Endothelial cell (in vitro differentiated cells): ENCODE results near the gene KLHL15. TPM values are rescaled to one million over a fixed set of nuclear protein-coding genes. Genes with fewer than 3 reads are reported as not detected.

Experiments used
- DNase-seq: peaks from one replicate; pipeline ENCODE4 v3.0.0; 2021; ENCODE audit warnings: low spot score
- H3K27ac Mint-ChIP-seq: one replicate; pipeline ENCODE4 v1.8.0; 2021; ENCODE audit warnings: mixed read lengths, inconsistent platforms; ENCODE audit not compliant: unreplicated experiment
- H3K27me3 Mint-ChIP-seq: one replicate; pipeline ENCODE4 v1.8.0; 2021; ENCODE audit warnings: mild to moderate bottlenecking, moderate library complexity, mixed read lengths, inconsistent platforms; ENCODE audit not compliant: unreplicated experiment
- H3K36me3 Mint-ChIP-seq: one replicate; pipeline ENCODE4 v1.8.0; 2021; ENCODE audit warnings: mild to moderate bottlenecking, low read depth, mixed read lengths, inconsistent platforms; ENCODE audit not compliant: unreplicated experiment
- H3K4me1 Mint-ChIP-seq: one replicate; pipeline ENCODE4 v1.8.0; 2021; ENCODE audit warnings: mild to moderate bottlenecking, mixed read lengths, inconsistent platforms; ENCODE audit not compliant: unreplicated experiment
- H3K4me3 Mint-ChIP-seq: one replicate; pipeline ENCODE4 v1.8.0; 2021; ENCODE audit warnings: mild to moderate bottlenecking, mixed read lengths, inconsistent platforms; ENCODE audit not compliant: unreplicated experiment
- H3K9me3 Mint-ChIP-seq: one replicate; pipeline ENCODE4 v1.8.0; 2021; ENCODE audit warnings: mixed read lengths, inconsistent platforms; ENCODE audit not compliant: unreplicated experiment
- total RNA-seq: library from RNA; stranded (reverse); fragmentation: NEBNext Ultra II Directional; extraction: Animal tissue kit (Norgen Biotek cat#: 25700); gene quantifications from one replicate; pipeline ENCODE4 v1.2.1, GENCODE V29; 2021; ENCODE audit not compliant: unreplicated experiment
- TF ChIP-seq, protein P1 (sequence below): fragments of 200-600 bp; sonication (generic); IDR thresholded peaks from one replicate; pipeline ENCODE4 v1.5.0; 2021; ENCODE audit warnings: antibody characterized with exemption; ENCODE audit not compliant: unreplicated experiment

KLHL15 gene
- total RNA-seq, 1 donor from 2014 or later: 5.6 TPM

DNA sequence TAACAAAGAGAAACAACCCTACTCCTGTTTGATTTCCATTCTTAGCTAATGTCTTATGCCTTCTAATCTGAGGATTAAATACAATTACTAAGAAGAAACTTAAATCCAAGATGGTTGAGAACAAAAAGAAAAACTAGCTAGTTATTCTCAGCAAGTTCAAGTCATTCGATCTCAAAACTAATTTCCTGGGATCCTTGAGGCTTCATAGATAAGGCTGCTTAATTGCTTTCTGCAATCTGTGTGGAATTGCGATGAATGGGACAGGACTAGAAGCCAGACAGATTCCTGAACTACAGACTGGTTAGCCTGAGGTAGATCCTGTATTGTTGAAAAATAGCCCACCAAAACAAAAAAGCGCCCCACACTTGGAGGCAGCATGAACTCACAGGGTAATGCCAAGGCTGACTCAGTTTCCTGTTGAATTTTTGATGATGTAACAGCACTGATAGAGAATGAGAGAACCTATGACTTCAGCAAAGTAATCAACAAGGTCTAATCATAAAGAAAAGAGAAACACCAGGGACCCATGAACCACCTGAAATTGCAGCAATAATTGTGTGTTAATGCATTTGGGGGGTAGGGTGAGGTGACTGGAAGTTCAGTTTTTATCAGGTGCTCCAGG lies 33.9 kb downstream of the KLHL15 start:
- DNase-seq: no peak
- H3K27me3 Mint-ChIP-seq: no peaks in the 10 kb centered on the region
- no peaks in the 10 kb centered on the region for H3K9me3 Mint-ChIP-seq
- H3K4me3 Mint-ChIP-seq: no peak overlapping the region
- H3K36me3 Mint-ChIP-seq: peaks cover 8% of the 10 kb centered on the region
- TF ChIP-seq, protein P1, sequence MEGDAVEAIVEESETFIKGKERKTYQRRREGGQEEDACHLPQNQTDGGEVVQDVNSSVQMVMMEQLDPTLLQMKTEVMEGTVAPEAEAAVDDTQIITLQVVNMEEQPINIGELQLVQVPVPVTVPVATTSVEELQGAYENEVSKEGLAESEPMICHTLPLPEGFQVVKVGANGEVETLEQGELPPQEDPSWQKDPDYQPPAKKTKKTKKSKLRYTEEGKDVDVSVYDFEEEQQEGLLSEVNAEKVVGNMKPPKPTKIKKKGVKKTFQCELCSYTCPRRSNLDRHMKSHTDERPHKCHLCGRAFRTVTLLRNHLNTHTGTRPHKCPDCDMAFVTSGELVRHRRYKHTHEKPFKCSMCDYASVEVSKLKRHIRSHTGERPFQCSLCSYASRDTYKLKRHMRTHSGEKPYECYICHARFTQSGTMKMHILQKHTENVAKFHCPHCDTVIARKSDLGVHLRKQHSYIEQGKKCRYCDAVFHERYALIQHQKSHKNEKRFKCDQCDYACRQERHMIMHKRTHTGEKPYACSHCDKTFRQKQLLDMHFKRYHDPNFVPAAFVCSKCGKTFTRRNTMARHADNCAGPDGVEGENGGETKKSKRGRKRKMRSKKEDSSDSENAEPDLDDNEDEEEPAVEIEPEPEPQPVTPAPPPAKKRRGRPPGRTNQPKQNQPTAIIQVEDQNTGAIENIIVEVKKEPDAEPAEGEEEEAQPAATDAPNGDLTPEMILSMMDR: no peak
- H3K27ac Mint-ChIP-seq: no peak overlapping the region
- peaks cover 4% of the 10 kb centered on the region for H3K4me1 Mint-ChIP-seq

DNA sequence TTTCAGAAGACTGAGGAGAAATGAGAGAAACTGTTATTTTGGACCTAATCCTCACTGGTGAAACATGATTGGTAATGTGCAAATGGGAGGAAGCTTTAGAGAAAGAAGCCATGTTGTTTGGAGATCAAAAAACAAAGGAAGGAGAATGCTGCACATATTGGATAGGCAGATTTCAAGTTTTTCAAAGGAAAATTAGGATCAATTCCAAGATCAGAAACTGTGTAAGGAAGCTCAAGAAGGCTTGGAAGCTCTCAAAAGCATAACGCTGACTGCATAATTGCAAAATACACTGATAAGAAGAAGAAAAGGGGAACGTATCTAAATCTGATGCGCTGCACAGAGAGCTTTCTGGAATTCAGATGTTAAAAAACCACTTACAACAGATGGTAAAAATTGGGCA lies 34.6 kb downstream of the KLHL15 start:
- Mint-ChIP-seq H3K27ac (no peak overlapping the region), H3K4me1 (peaks cover 4% of the 10 kb centered on the region), H3K4me3 (no peak overlapping the region), H3K27me3 (no peaks in the 10 kb centered on the region), H3K9me3 (no peaks in the 10 kb centered on the region), H3K36me3 (peaks cover 11% of the 10 kb centered on the region)
- TF ChIP-seq, protein P1: no peak
- DNase-seq: no peak

DNA sequence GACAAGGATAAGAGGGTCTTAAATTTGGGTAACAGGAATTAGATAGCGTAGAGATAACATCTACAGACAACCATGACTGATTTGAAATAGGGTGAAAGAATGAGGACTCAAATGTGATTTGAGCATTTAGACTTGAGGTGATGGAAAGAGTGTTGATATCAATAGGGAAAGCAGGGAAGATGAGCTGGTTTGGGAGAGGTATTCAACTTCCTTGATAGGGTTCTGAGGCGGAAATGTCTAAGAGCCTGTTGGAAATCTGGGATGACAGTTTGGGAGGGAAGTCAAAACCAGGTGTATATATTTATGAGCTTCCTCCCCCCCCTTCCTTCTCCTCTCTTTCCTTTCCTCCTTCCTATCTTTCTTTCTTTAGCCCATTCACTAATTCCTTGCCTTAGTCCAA lies 36.5 kb downstream of the KLHL15 start:
- Mint-ChIP-seq H3K27ac (no peak overlapping the region), H3K4me3 (no peak overlapping the region), H3K36me3 (peaks cover 11% of the 10 kb centered on the region), H3K4me1 (peaks cover 4% of the 10 kb centered on the region), H3K9me3 (no peaks in the 10 kb centered on the region), H3K27me3 (no peaks in the 10 kb centered on the region)
- DNase-seq: no peak
- TF ChIP-seq, protein P1: no peak

DNA sequence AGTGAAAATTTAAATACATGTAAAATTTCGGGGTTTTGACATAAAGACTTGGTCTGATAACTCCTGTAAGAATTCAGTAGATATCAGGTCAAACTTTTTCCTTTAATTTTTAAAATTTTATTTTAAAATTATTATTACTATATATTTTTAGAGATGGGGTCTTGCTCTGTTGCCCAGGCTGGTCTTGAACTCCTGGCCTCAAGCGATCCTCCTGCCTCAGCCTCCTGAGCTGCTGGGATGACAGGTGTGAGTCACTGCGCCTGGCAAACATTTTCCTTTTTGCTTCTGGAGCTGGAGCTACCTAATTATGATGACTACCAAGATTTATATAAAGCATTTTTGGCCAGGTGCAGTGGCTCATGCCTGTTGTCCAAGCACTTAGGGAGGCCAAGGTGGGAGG lies 37.3 kb downstream of the KLHL15 start:
- Mint-ChIP-seq H3K36me3 (peaks cover 11% of the 10 kb centered on the region), H3K27ac (no peak overlapping the region), H3K9me3 (no peaks in the 10 kb centered on the region), H3K4me1 (peaks cover 4% of the 10 kb centered on the region), H3K4me3 (no peak overlapping the region), H3K27me3 (no peaks in the 10 kb centered on the region)
- no peak for DNase-seq
- TF ChIP-seq, protein P1: no peak

DNA sequence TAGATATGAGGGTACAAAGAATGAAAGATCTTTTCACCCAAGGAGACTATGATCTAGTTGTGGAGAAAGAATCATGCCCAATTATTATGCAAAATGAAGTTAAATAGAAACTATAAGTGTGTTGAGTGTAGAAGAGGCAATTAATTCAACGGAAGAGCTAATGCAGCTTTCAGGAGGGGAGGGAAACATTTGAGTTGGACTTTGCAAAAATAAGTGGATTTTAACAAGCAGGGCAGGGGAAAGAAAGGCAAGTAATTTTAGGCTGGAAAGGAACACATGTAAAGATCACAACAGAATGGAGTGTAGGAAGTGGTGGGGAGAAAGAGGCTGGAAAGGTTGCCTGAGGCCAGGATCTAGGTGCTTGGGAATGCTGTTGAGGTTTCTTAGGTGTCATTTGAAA lies 44.1 kb downstream of the KLHL15 start:
- TF ChIP-seq, protein P1: no peak
- no peak overlapping the region for H3K4me3 Mint-ChIP-seq

More for the DNA sequence above, 44.1 kb downstream of the KLHL15 start:
- Mint-ChIP-seq H3K27ac (no peak overlapping the region), H3K9me3 (no peaks in the 10 kb centered on the region), H3K36me3 (peaks cover 10% of the 10 kb centered on the region), H3K27me3 (peaks cover 1% of the 10 kb centered on the region), H3K4me1 (no peaks in the 10 kb centered on the region)
- no peak for DNase-seq
